NCI-H1694 (cell line): ENCODE measurements around the gene CFAP58.

Experiments used
- DNase-seq: peaks from one replicate; lab custom pipeline; 2025; lab: John Stamatoyannopoulos, UW

Gene CFAP58

GRCh38 chr10:104353325-104354048 is at the start of gene CFAP58:
Gene CFAP58, plus strand, starts transcription at chr10:104353833. Its CDS starts 65 bp downstream, at chr10:104353898.
- peak; percentile 71 for DNase-seq

GRCh38 chr10:104304356-104304745 is 49.3 kb upstream of the CFAP58 start:
- DNase-seq, result no peak

- DNase-seq, result no peak
Measured at GRCh38 chr10:104304927-104305326, 48.7 kb upstream of the CFAP58 start.

- DNase-seq, result no peak
Measured at GRCh38 chr10:104306897-104307296, 46.7 kb upstream of the CFAP58 start.

GRCh38 chr10:104307576-104308438 is 45.8 kb upstream of the CFAP58 start:
- DNase-seq, result no peak

GRCh38 chr10:104308439-104308903 is 45.2 kb upstream of the CFAP58 start:
- DNase-seq, result no peak

GRCh38 chr10:104309980-104310978 is 43.4 kb upstream of the CFAP58 start:
- no peak for DNase-seq

GRCh38 chr10:104311184-104311720 is 42.4 kb upstream of the CFAP58 start:
- DNase-seq, result no peak

- no peak for DNase-seq
Measured at GRCh38 chr10:104314591-104315485, 38.8 kb upstream of the CFAP58 start.

- DNase-seq, result no peak
Measured at GRCh38 chr10:104315486-104315921, 38.1 kb upstream of the CFAP58 start.

- no peak for DNase-seq
Measured at GRCh38 chr10:104316321-104317099, 37.1 kb upstream of the CFAP58 start.

- no peak for DNase-seq
Measured at GRCh38 chr10:104317269-104317710, 36.3 kb upstream of the CFAP58 start.

GRCh38 chr10:104317726-104318299 is 35.8 kb upstream of the CFAP58 start:
- no peak for DNase-seq

- no peak for DNase-seq
Measured at GRCh38 chr10:104318326-104318725, 35.3 kb upstream of the CFAP58 start.

- DNase-seq, result no peak
Measured at GRCh38 chr10:104318810-104319741, 34.6 kb upstream of the CFAP58 start.

GRCh38 chr10:104321226-104321625 is 32.4 kb upstream of the CFAP58 start:
- DNase-seq, result no peak

- DNase-seq, result no peak
Measured at GRCh38 chr10:104321725-104322415, 31.8 kb upstream of the CFAP58 start.
